Stimulated activated CD4-positive, alpha-beta T cell treated with anti-CD3 and anti-CD28 coated beads, TNF-alpha, amount 100 ng/mL, for 1 hour (primary cell): ENCODE measurements around the gene JMJD6.
"Not testable (repeated sequence)": the region's sequence is repeated elsewhere in the genome, so short reads cannot be mapped to it uniquely, and the experiment has no call there.

Experiments
- DNase-seq, 3 donors: peaks; one replicate each; pipeline ENCODE4 v3.0.0-alpha.2; 2020; ENCODE audit warnings: low read depth in 3 of 3, low spot score in 1 of 3

JMJD6 gene

GRCh38 chr17:76700270-76700616, 26.2 kb downstream of the JMJD6 start:
- no peak for DNase-seq

- DNase-seq: not testable (repeated sequence)
Observed at GRCh38 chr17:76698466-76698977, 27.9 kb downstream of the JMJD6 start.

GRCh38 chr17:76697702-76698465, 28.5 kb downstream of the JMJD6 start:
- DNase-seq: no peak

- DNase-seq: no peak
Observed at GRCh38 chr17:76696763-76697701, 29.4 kb downstream of the JMJD6 start.

- DNase-seq: no peak
Observed at GRCh38 chr17:76695059-76695831, 31.2 kb downstream of the JMJD6 start.

- DNase-seq: no peak
Observed at GRCh38 chr17:76691379-76692191, 34.8 kb downstream of the JMJD6 start.

GRCh38 chr17:76690596-76691280, 35.7 kb downstream of the JMJD6 start:
- DNase-seq: no peak

GRCh38 chr17:76689859-76690258, 36.5 kb downstream of the JMJD6 start:
- DNase-seq: no peak

GRCh38 chr17:76688165-76688622, 38.2 kb downstream of the JMJD6 start:
- no peak for DNase-seq

- DNase-seq: no peak
Observed at GRCh38 chr17:76687298-76688164, 38.9 kb downstream of the JMJD6 start.

GRCh38 chr17:76686538-76687297, 39.7 kb downstream of the JMJD6 start:
- no peak for DNase-seq

- DNase-seq: no peak
Observed at GRCh38 chr17:76685846-76686245, 40.6 kb downstream of the JMJD6 start.

- DNase-seq: no peak
Observed at GRCh38 chr17:76685366-76685765, 41.0 kb downstream of the JMJD6 start.

- no peak for DNase-seq
Observed at GRCh38 chr17:76684756-76685155, 41.6 kb downstream of the JMJD6 start.

- no peak for DNase-seq
Observed at GRCh38 chr17:76683921-76684745, 42.3 kb downstream of the JMJD6 start.

- no peak for DNase-seq
Observed at GRCh38 chr17:76683011-76683755, 43.2 kb downstream of the JMJD6 start.
